ENCODE results near the gene SGK2.

GRCh38 chr20:43569282-43569681 is 10.5 kb downstream of the SGK2 start:
- no peak for TF ChIP-seq FOXP2 (optimal IDR thresholded peaks at IDR 0.05; ENCODE audit: control extremely low read depth, extremely low read length, insufficient read depth)
- no peak for TF ChIP-seq EZH2 (IDR thresholded peaks at IDR 0.05)
